Esophagus muscularis mucosa (tissue), 4 donors: ENCODE measurements around the gene ACY1. TPM values are rescaled to one million over a fixed set of nuclear protein-coding genes. Genes with fewer than 3 reads are reported as not detected.

Source experiments
- DNase-seq: peaks from one replicate; pipeline ENCODE4 v3.0.0-alpha.2; 2017; ENCODE audit errors: extremely low spot score
- H3K27ac ChIP-seq, 4 donors: fragments of 200-600 bp; sonication (generic); replicated peaks in 1 of 4; 1 replicate in 3 of 4; 2 replicates in 1 of 4; pipeline ENCODE4 v1.5.1; 2016 to 2019; ENCODE audit warnings: mild to moderate bottlenecking in 1 of 4
- H3K27me3 ChIP-seq, 4 donors: fragments of 200-600 bp; sonication (generic); one replicate each; pipeline versions ENCODE4 v1.5.1 to v1.6.0; 2016 to 2019
- H3K36me3 ChIP-seq, 4 donors: fragments of 200-600 bp; sonication (generic); one replicate each; pipeline ENCODE4 v1.5.1; 2016 to 2019
- H3K4me1 ChIP-seq, 4 donors: fragments of 200-600 bp; sonication (generic); one replicate each; pipeline ENCODE4 v1.5.1; 2016 to 2019
- H3K4me3 ChIP-seq, 4 donors: fragments of 200-600 bp; sonication (generic); 1 replicate in 2 of 4; 2 replicates in 2 of 4; pipeline ENCODE4 v1.5.1; 2016 to 2019; ENCODE audit warnings: mild to moderate bottlenecking in 4 of 4, moderate library complexity in 1 of 4
- H3K9me3 ChIP-seq, 4 donors: fragments of 200-600 bp; sonication (generic); 1 replicate in 3 of 4; 2 replicates in 1 of 4; pipeline ENCODE4 v1.5.1; 2016 to 2019
- CTCF ChIP-seq, 3 experiments: fragments of 200-600 bp in 2 of 3; fragments of 450-650 bp in 1 of 3; sonication (generic) in 2 of 3; IDR thresholded peaks; one replicate each; pipeline ENCODE4 v1.5.1; 2017 to 2019; ENCODE audit warnings: antibody characterized with exemption in 3 of 3, mild to moderate bottlenecking in 2 of 3, moderate library complexity in 1 of 3
- EP300 ChIP-seq: sonication (generic); formaldehyde crosslinking; IDR thresholded peaks from one replicate; pipeline ENCODE4 v1.6.1; 2017; ENCODE audit warnings: antibody characterized with exemption
- POLR2A ChIP-seq: fragments of 450-650 bp; IDR thresholded peaks from one replicate; pipeline ENCODE4 v1.6.1; 2017; ENCODE audit warnings: antibody characterized with exemption, moderate library complexity, mild to moderate bottlenecking, low read depth
- POLR2AphosphoS5 ChIP-seq, 2 donors: sonication (generic); formaldehyde crosslinking; IDR thresholded peaks; one replicate each; pipeline ENCODE4 v1.6.1; 2017; ENCODE audit warnings: antibody characterized with exemption in 2 of 2
- WGBS: methylation state at CpG from one replicate; pipeline ENCODE4 v1.1.5; 2018; 5-methylcytosine and 5-hydroxymethylcytosine counted together
- intact Hi-C: fragments of 100-400 bp; cut with DNase I; formaldehyde crosslinking; loops from one replicate; pipeline ENCODE4 v1.15.1; 2023
- total RNA-seq, 4 donors: library from RNA; depleted of rRNA; stranded (reverse); fragments of >200 nt; gene quantifications; one replicate each; pipeline versions ENCODE4 v1.1.0 to v1.2.1, GENCODE V29; 2016

ACY1 gene
- total RNA-seq, 4 donors from 2014 or later, result 10.0 to 19.2 (median 15.8) TPM

- intact Hi-C loops, result no loop called here
- H3K27ac ChIP-seq, result no peak overlapping the region
- H3K9me3 ChIP-seq, result no peaks in the 10 kb centered on the region
- peaks cover 24 to 41% (median 34%) of the 10 kb centered on the region in 4 donors for H3K4me1 ChIP-seq
- no peak for DNase-seq
- TF ChIP-seq CTCF (IDR thresholded peaks at IDR 0.05), result no peak
- TF ChIP-seq POLR2A, result no peak
- TF ChIP-seq POLR2AphosphoS5 (IDR thresholded peaks at IDR 0.05), result no peak
- TF ChIP-seq EP300, result no peak
- H3K36me3 ChIP-seq, result peaks cover 6 to 42% (median 41%) of the 10 kb centered on the region in 4 donors
- 89% methylated on average over 5 of the region's 20 CpGs for WGBS
- no peaks in the 10 kb centered on the region for H3K27me3 ChIP-seq
- H3K4me3 ChIP-seq, result no peak overlapping the region
Observed at GRCh38 chr3:51958603-51959521, 24.5 kb upstream of the ACY1 start.

- 97% methylated on average over 6 of the region's 7 CpGs for WGBS
- H3K27ac ChIP-seq, result no peak overlapping the region
- peaks cover 32 to 49% (median 42%) of the 10 kb centered on the region in 4 donors for H3K4me1 ChIP-seq
- DNase-seq, result no peak
- H3K36me3 ChIP-seq, result peaks cover 6 to 42% (median 41%) of the 10 kb centered on the region in 4 donors
- intact Hi-C loops, result no loop called here
- H3K9me3 ChIP-seq, result no peaks in the 10 kb centered on the region
- H3K27me3 ChIP-seq, result no peaks in the 10 kb centered on the region
- no peak for TF ChIP-seq EP300
- TF ChIP-seq POLR2AphosphoS5 (IDR thresholded peaks at IDR 0.05), result no peak
- TF ChIP-seq CTCF (IDR thresholded peaks at IDR 0.05), result no peak
- TF ChIP-seq POLR2A, result no peak
- no peak overlapping the region for H3K4me3 ChIP-seq
Observed at GRCh38 chr3:51959651-51960050, 23.7 kb upstream of the ACY1 start.

- peaks cover 33 to 52% (median 46%) of the 10 kb centered on the region in 4 donors for H3K4me1 ChIP-seq
- no peaks in the 10 kb centered on the region for H3K9me3 ChIP-seq
- no peaks in the 10 kb centered on the region for H3K27me3 ChIP-seq
- H3K36me3 ChIP-seq, result peaks cover 6 to 43% (median 42%) of the 10 kb centered on the region in 4 donors
- WGBS, result 92% methylated on average over 10 of the region's 10 CpGs
- no peak for DNase-seq
- intact Hi-C loops, result no loop called here
- TF ChIP-seq POLR2A, result no peak
- no peak for TF ChIP-seq POLR2AphosphoS5 (IDR thresholded peaks at IDR 0.05)
- no peak for TF ChIP-seq CTCF (IDR thresholded peaks at IDR 0.05)
- no peak overlapping the region for H3K4me3 ChIP-seq
- no peak overlapping the region for H3K27ac ChIP-seq
Observed at GRCh38 chr3:51960386-51960785, 22.9 kb upstream of the ACY1 start.

GRCh38 chr3:51961011-51961410 is 22.3 kb upstream of the ACY1 start:
- DNase-seq, result no peak
- intact Hi-C loops, result no loop called here

More at GRCh38 chr3:51961011-51961410, 22.3 kb upstream of the ACY1 start:
- H3K4me1 ChIP-seq, result peaks cover 33 to 52% (median 48%) of the 10 kb centered on the region in 4 donors
- H3K9me3 ChIP-seq, result no peaks in the 10 kb centered on the region
- no peak for TF ChIP-seq CTCF (IDR thresholded peaks at IDR 0.05)
- no peak for TF ChIP-seq EP300
- TF ChIP-seq POLR2AphosphoS5 (IDR thresholded peaks at IDR 0.05), result no peak
- no peak for TF ChIP-seq POLR2A
- H3K4me3 ChIP-seq, result no peak overlapping the region
- no peak overlapping the region for H3K27ac ChIP-seq
- peaks cover 6 to 44% (median 42%) of the 10 kb centered on the region in 4 donors for H3K36me3 ChIP-seq
- 84% methylated on average over 11 of the region's 18 CpGs for WGBS
- H3K27me3 ChIP-seq, result no peaks in the 10 kb centered on the region
